Esophagus squamous epithelium (tissue), 4 donors: Measurements from ENCODE around the gene METTL16.

Experiments
- CTCF ChIP-seq, 6 experiments: fragments of 450-650 bp in 4 of 6; fragments of 200-600 bp in 2 of 6; sonication (generic) in 2 of 6; IDR thresholded peaks; one replicate each; pipeline ENCODE4 v1.5.1; 2016 to 2019; ENCODE audit warnings: antibody characterized with exemption in 6 of 6, mild to moderate bottlenecking in 4 of 6, moderate library complexity in 4 of 6
- POLR2A ChIP-seq, 4 donors: fragments of 450-650 bp; IDR thresholded peaks; one replicate each; pipeline ENCODE4 v1.6.1; 2017; ENCODE audit warnings: antibody characterized with exemption in 4 of 4, mild to moderate bottlenecking in 4 of 4, moderate library complexity in 3 of 4

- TF ChIP-seq CTCF (IDR thresholded peaks at IDR 0.05) (no peak), POLR2A (IDR thresholded peaks at IDR 0.05) (peak in 1 of 4 donors; percentile 42)
Measured at GRCh38 chr17:2406271-2406902, 105.3 kb downstream of the METTL16 start.
